ENCODE results near the gene IL15.

DNA sequence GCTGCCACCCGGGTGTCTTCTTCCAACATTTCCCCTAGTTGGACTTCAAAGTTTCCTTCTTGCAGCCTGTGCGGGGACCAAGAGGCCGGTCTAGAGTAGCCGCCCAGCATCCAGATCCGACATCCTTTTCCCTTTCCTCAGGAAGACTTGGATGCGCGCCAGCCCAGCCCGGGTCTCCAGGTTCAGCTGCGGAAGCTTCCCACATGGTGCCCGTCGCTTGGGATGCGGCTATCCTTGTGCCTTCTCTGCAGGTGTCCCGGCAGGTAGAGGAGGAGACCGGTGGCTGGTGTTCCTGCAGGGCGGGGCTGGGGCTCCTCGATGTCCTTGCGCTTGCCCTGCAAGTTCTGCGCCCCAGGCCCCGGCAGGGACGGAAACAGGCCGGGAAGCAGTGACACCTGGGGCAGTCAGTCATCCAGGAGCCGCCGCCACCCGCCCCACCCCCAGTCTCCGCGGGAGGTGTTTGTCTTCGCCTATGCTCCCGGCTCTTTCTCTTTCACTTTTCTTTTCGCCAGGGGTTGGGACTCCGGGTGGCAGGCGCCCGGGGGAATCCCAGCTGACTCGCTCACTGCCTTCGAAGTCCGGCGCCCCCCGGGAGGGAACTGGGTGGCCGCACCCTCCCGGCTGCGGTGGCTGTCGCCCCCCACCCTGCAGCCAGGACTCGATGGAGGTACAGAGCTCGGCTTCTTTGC lies at the start of gene IL15:
- TF ChIP-seq CTCF (IDR thresholded peaks at IDR 0.05; ENCODE audit: insufficient read depth, low read length, poor library complexity, severe bottlenecking) (no peak), EZH2phosphoT487 (conservative IDR thresholded peaks at IDR 0.05; ENCODE audit: low read length) (no peak)
